IMR-90 (cell line): ENCODE results near the gene CAPN7. TPM values are rescaled to one million over a fixed set of nuclear protein-coding genes. Genes with fewer than 3 reads are reported as not detected.

Experiments
- ATAC-seq: fragments of 200-7000 bp; cut with Tn5 transposase; 2 replicates; pipeline ENCODE4 v1.9.1; 2020; ENCODE audit warnings: low read depth, mild to moderate bottlenecking, moderate library complexity
- BruUV-seq: library from RNA; stranded (reverse); fragments of 400-500 nt; replicated peaks from 2 replicates; lab custom pipeline; 2021; lab: Mats Ljungman, UMichigan
- CTCF ChIA-PET: fragments of 300-600 bp; formaldehyde crosslinking; extraction: SDS; loops from one replicate; lab custom pipeline; 2021; ENCODE audit warnings: antibody characterized with exemption; lab: Yijun Ruan, JAX
- POLR2A ChIA-PET: fragments of 300-600 bp; sonication (Branson Sonifier 250); formaldehyde crosslinking; loops from one replicate; lab custom pipeline; 2022; ENCODE audit warnings: antibody characterized with exemption; ENCODE audit not compliant: unreplicated experiment; lab: Charles Lee
- DNase-seq: peaks from one replicate; pipeline ENCODE4 v3.0.0; 2013
- H2AFZ ChIP-seq: replicated peaks from 2 replicates; pipeline ENCODE3; 2013; ENCODE audit warnings: low read length, mild to moderate bottlenecking; ENCODE audit not compliant: poor library complexity
- H2AK5ac ChIP-seq: 2 replicates; pipeline ENCODE4 v1.6.1; 2013; ENCODE audit warnings: low read depth, low read length, inconsistent platforms
- H2AK9ac ChIP-seq: replicated peaks from 2 replicates; pipeline ENCODE3; 2013; ENCODE audit warnings: mild to moderate bottlenecking, low read depth, low read length, moderate library complexity; ENCODE audit not compliant: poor library complexity
- H2BK120ac ChIP-seq: 2 replicates; pipeline ENCODE4 v1.6.1; 2013; ENCODE audit warnings: low read depth, low read length, inconsistent platforms
- H2BK15ac ChIP-seq: 3 replicates; pipeline ENCODE4 v1.6.1; 2013; ENCODE audit warnings: low read depth, low read length, inconsistent platforms
- H2BK20ac ChIP-seq: 2 replicates; pipeline ENCODE4 v1.6.1; 2013; ENCODE audit warnings: low read depth, mild to moderate bottlenecking, inconsistent platforms, low read length, moderate library complexity
- H2BK5ac ChIP-seq: 2 replicates; pipeline ENCODE4 v1.6.1; 2013; ENCODE audit warnings: mild to moderate bottlenecking, low read depth, low read length, inconsistent platforms; ENCODE audit not compliant: poor library complexity, severe bottlenecking
- H3K14ac ChIP-seq: replicated peaks from 2 replicates; pipeline ENCODE4 v1.6.1; 2013; ENCODE audit warnings: low read depth, low read length, inconsistent platforms
- H3K18ac ChIP-seq: 2 replicates; pipeline ENCODE4 v1.6.1; 2013; ENCODE audit warnings: low read depth, low read length, control low read depth
- H3K23ac ChIP-seq: 2 replicates; pipeline ENCODE4 v1.6.1; 2013; ENCODE audit warnings: low read depth, low read length, inconsistent platforms
- H3K27ac ChIP-seq: 2 replicates; pipeline ENCODE4 v1.5.1; 2013; ENCODE audit warnings: mild to moderate bottlenecking, control low read depth, low read length; ENCODE audit not compliant: insufficient read depth
- H3K27me3 ChIP-seq: 2 replicates; pipeline ENCODE4 v1.6.1; 2013; ENCODE audit warnings: low read length; ENCODE audit not compliant: control insufficient read depth, insufficient read depth
- H3K36me3 ChIP-seq: 2 replicates; pipeline ENCODE4 v1.6.1; 2013; ENCODE audit warnings: low read length, mixed read lengths; ENCODE audit not compliant: control insufficient read depth, insufficient read depth
- H3K4ac ChIP-seq: 2 replicates; pipeline ENCODE4 v1.6.1; 2013; ENCODE audit warnings: low read depth, low read length, inconsistent platforms
- H3K4me1 ChIP-seq: 2 replicates; pipeline ENCODE4 v1.6.1; 2013; ENCODE audit warnings: low read length, mixed read lengths; ENCODE audit not compliant: control insufficient read depth, insufficient read depth
- H3K4me2 ChIP-seq: 2 replicates; pipeline ENCODE4 v1.6.1; 2013; ENCODE audit warnings: low read depth, mild to moderate bottlenecking, control low read depth, low read length, moderate library complexity
- H3K4me3 ChIP-seq: 2 replicates; pipeline ENCODE4 v1.5.1; 2013; ENCODE audit warnings: low read depth, mild to moderate bottlenecking, control low read depth, low read length, moderate library complexity; ENCODE audit not compliant: insufficient read depth
- H3K56ac ChIP-seq: 2 replicates; pipeline ENCODE4 v1.6.1; 2013; ENCODE audit warnings: low read length, inconsistent platforms; ENCODE audit not compliant: insufficient read depth; ENCODE audit errors: extremely low read depth
- H3K79me1 ChIP-seq, 2 experiments: 2 replicates each; pipeline ENCODE4 v1.6.1; 2013; ENCODE audit warnings: low read length in 2 of 2, inconsistent platforms in 1 of 2, low read depth in 1 of 2
- H3K9ac ChIP-seq: 2 replicates; pipeline ENCODE4 v1.6.1; 2013; ENCODE audit warnings: low read depth, low read length, control low read depth
- H3K9me1 ChIP-seq: 2 replicates; pipeline ENCODE4 v1.6.1; 2013; ENCODE audit warnings: low read length, inconsistent platforms; ENCODE audit not compliant: insufficient read depth
- H3K9me3 ChIP-seq: 2 replicates; pipeline ENCODE4 v1.6.1; 2013; ENCODE audit warnings: low read length; ENCODE audit not compliant: control insufficient read depth, insufficient read depth
- H4K20me1 ChIP-seq: 2 replicates; pipeline ENCODE4 v1.6.1; 2013; ENCODE audit warnings: low read length, inconsistent platforms; ENCODE audit not compliant: insufficient read depth
- H4K5ac ChIP-seq: 2 replicates; pipeline ENCODE4 v1.6.1; 2013; ENCODE audit warnings: mild to moderate bottlenecking, low read depth, low read length, control low read depth
- H4K8ac ChIP-seq, 2 experiments: 2 replicates each; pipeline ENCODE4 v1.6.1; 2013; ENCODE audit warnings: low read depth in 2 of 2, low read length in 2 of 2, control low read depth in 1 of 2, inconsistent platforms in 1 of 2
- H4K91ac ChIP-seq: 2 replicates; pipeline ENCODE4 v1.6.1; 2013; ENCODE audit warnings: low read depth, low read length, inconsistent platforms; ENCODE audit not compliant: insufficient read depth
- CEBPB ChIP-seq: IDR thresholded peaks from 2 replicates; pipeline ENCODE4 v1.6.1; 2012; ENCODE audit warnings: low read depth, low read length, improper control_type of control experiment
- POLR2A ChIP-seq: IDR thresholded peaks from 2 replicates; pipeline ENCODE4 v1.6.1; 2012; ENCODE audit warnings: mild to moderate bottlenecking, low read depth, low read length
- RCOR1 ChIP-seq: IDR thresholded peaks from 2 replicates; pipeline ENCODE4 v1.6.1; 2012; ENCODE audit warnings: mild to moderate bottlenecking, low read length, improper control_type of control experiment; ENCODE audit not compliant: insufficient replicate concordance
- RFX5 ChIP-seq: IDR thresholded peaks from 2 replicates; pipeline ENCODE4 v1.8.0; 2012; ENCODE audit warnings: low read depth, mild to moderate bottlenecking, low read length, moderate library complexity
- WGBS, 2 experiments: methylation state at CpG; one replicate each; pipeline versions ENCODE4 v1.1.5 to v1.1.7; 2013; ENCODE audit warnings: missing lambda C conversion rate in 2 of 2; ENCODE audit not compliant: insufficient read length in 1 of 2; ENCODE audit errors: extremely low coverage in 2 of 2; 5-methylcytosine and 5-hydroxymethylcytosine counted together
- dilution Hi-C: fragments of 300-500 bp; cut with HindIII; formaldehyde crosslinking; loops from one replicate; pipeline ENCODE4 v1.14.3; 2018; ENCODE audit warnings: low sequenced_read_pairs; ENCODE audit not compliant: unreplicated experiment
- in situ Hi-C: fragments of 300-500 bp; cut with MboI; formaldehyde crosslinking; loops from 3 replicates; pipeline ENCODE4 v1.14.3; 2019; ENCODE audit warnings: low sequenced_read_pairs, inconsistent platforms, mixed read lengths
- intact Hi-C: fragments of 100-400 bp; cut with micrococcal nuclease; formaldehyde crosslinking; loops from 2 replicates; pipeline ENCODE4 v1.10.0; 2022
- polyA plus RNA-seq, 3 experiments: library from polyadenylated mRNA; depleted of rRNA; stranded (reverse); fragments of >200 nt; gene quantifications; 2 replicates each; pipeline ENCODE4 v1.2.3, GENCODE V29; 2012; ENCODE audit warnings: low replicate concordance in 1 of 3
- total RNA-seq: library from RNA; depleted of rRNA; stranded (reverse); fragments of >200 nt; gene quantifications from 2 replicates; pipeline ENCODE4 v1.2.3, GENCODE V29; 2012

Gene CAPN7
- total and polyA plus RNA-seq, 2 of the 4 experiments (the other 2 are of a cell fraction): 14.5 to 21.3 TPM

GRCh38 chr3:15258720-15259119 is 52.7 kb downstream of the CAPN7 start:
- intact Hi-C loops: loop anchor here (10.0 kb wide), 1 partner anchor 436 kb away; no protein-coding TSS in a partner anchor
- Histone ChIP-seq H3K9me1 (peaks cover 4% of the 10 kb centered on the region; the same call in 1 of the 2 replicates), H3K27ac (no peak overlapping the region), H3K4me1 (no peaks in the 10 kb centered on the region), H4K8ac (no peak overlapping the region), H3K56ac (no peak overlapping the region), H3K23ac (no peak overlapping the region), H2BK20ac (no peak overlapping the region), H4K91ac (no peak overlapping the region), H2AK9ac (no peak overlapping the region), H2BK5ac (no peak overlapping the region), H3K79me1 (0 out of 4 replicates have a peak, but pooled peaks cover 0 to 2% of the 10 kb centered on the region in 2 experiments), H3K27me3 (no peaks in the 10 kb centered on the region), H4K5ac (no peak overlapping the region), H2AK5ac (no peak overlapping the region), H2BK120ac (no peak overlapping the region), H2AFZ (no peak overlapping the region), H3K36me3 (peaks cover 37% of the 10 kb centered on the region), H3K18ac (no peak overlapping the region), H3K9ac (no peak overlapping the region), H4K20me1 (no peaks in the 10 kb centered on the region; the same call in 1 of the 2 replicates), H2BK15ac (no peak overlapping the region), H3K4me2 (no peak overlapping the region), H3K14ac (no peak overlapping the region), H3K9me3 (no peaks in the 10 kb centered on the region), H3K4me3 (no peak overlapping the region), H3K4ac (no peak overlapping the region)
- ChIA-PET CTCF (interaction anchor here (1.1 kb wide), 1 partner anchor 9 kb away, joined by 4 read pairs; no protein-coding TSS in a partner anchor), POLR2A (no interaction called here)
- no peak for DNase-seq
- no peak for TF ChIP-seq POLR2A
- no peak for TF ChIP-seq RFX5
- no peak for TF ChIP-seq CEBPB
- no peak for TF ChIP-seq RCOR1
- 98% methylated on average over 7 of the region's 7 CpGs; no CpG with 5 or more reads in 1 of the 2 experiments for WGBS, 2 experiments
- no TSS peak for BruUV-seq
- in situ Hi-C loops: no loop called here
- dilution Hi-C loops: no loop called here
- no peak for ATAC-seq
